SK-N-MC (cell line): Measurements from ENCODE around the gene AGGF1.

Experiments
- EZH2 ChIP-seq: fragments of 200-600 bp; sonication (generic); IDR thresholded peaks from one replicate; pipeline ENCODE4 v1.6.1; 2017; ENCODE audit warnings: antibody characterized with exemption
- POLR2AphosphoS5 ChIP-seq: IDR thresholded peaks from 2 replicates; pipeline ENCODE4 v1.6.1; 2012; ENCODE audit warnings: mild to moderate bottlenecking, low read depth, low read length, borderline replicate concordance

DNA sequence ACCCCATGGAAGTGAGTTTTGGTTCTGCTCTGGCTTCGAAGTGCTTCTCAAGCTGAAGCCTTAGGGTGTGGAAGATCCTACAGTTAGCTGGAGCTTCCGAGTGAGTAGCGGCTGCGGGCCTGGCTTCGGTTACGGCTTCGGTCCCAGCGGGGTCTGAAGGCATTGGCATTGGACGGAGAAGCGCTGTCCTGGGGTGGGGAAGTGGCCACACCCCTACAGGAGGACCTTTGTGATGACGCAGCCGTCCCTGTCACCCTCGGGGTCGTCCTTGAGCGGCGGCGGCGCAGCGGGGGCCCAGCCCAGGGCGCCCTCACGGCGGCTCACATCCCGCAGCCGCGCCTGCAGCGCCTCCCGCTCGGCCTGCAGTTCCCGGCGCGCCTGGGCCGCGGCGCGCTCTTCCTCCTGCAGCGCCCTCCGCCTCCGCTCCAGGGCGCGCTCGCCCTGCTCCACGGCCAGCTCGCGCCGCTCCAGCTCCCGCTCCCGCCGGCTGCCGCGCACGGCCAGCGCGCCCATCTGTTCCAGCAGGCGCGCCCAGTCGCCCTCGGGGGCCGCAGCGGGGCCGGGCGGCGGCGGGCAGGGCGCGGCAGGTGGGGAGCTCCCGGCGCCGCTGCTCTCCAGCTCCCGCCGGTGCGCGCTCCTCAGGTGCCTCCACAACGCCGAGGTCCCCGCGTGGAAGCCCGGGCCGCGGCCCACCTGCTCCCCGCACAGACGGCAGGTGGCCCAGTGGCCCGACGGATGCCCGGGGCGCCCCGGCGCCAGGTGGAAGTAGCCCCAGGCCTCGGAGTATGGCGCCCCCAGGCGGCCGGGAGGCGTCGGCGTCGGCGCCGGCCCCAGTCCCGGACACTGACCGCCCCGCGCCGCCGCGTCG lies 47.0 kb downstream of the AGGF1 start:
- TF ChIP-seq POLR2AphosphoS5 = no peak
- TF ChIP-seq EZH2 = no peak
